SK-N-SH treated with all-trans-retinoic acid at 6 μM for 48 hours (cell line): Measurements from ENCODE around the gene PYM1.

Experiments used
- ATAC-seq: fragments of 200-7000 bp; cut with Tn5 transposase; 3 replicates; pipeline ENCODE4 v1.9.1; 2020; ENCODE audit warnings: mild to moderate bottlenecking, moderate library complexity
- ARNTL ChIP-seq: fragments of 450-650 bp; formaldehyde crosslinking; IDR thresholded peaks from 2 replicates; pipeline ENCODE4 v1.5.0; 2020; ENCODE audit warnings: low read depth, mild to moderate bottlenecking, moderate library complexity, borderline replicate concordance
- BACH2 ChIP-seq: fragments of 250-450 bp; sonication (Bioruptor Pico); IDR thresholded peaks from 2 replicates; pipeline ENCODE4 v1.9.0; 2021; ENCODE audit warnings: mild to moderate bottlenecking, borderline replicate concordance
- CREB5 ChIP-seq: fragments of 250-450 bp; sonication (Bioruptor Pico); IDR thresholded peaks from 2 replicates; pipeline ENCODE4 v1.5.1; 2020; ENCODE audit warnings: low read depth, mild to moderate bottlenecking, moderate library complexity
- CSDC2 ChIP-seq: fragments of 250-450 bp; sonication (Bioruptor Pico); IDR thresholded peaks from 2 replicates; pipeline ENCODE4 v1.5.0; 2020; ENCODE audit warnings: mild to moderate bottlenecking, moderate library complexity
- CSRNP3 ChIP-seq: fragments of 250-450 bp; sonication (Bioruptor Pico); IDR thresholded peaks from 2 replicates; pipeline ENCODE4 v1.5.1; 2021; ENCODE audit warnings: mild to moderate bottlenecking, moderate library complexity
- ESRRG ChIP-seq: fragments of 250-450 bp; sonication (Bioruptor Pico); IDR thresholded peaks from 2 replicates; pipeline ENCODE4 v1.6.1; 2021; ENCODE audit warnings: mild to moderate bottlenecking
- GLIS3 ChIP-seq: fragments of 250-450 bp; sonication (Bioruptor Pico); IDR thresholded peaks from 2 replicates; pipeline ENCODE4 v1.5.0; 2020; ENCODE audit warnings: mild to moderate bottlenecking, moderate library complexity
- ISL1 ChIP-seq: fragments of 250-450 bp; sonication (Bioruptor Pico); IDR thresholded peaks from 2 replicates; pipeline ENCODE4 v2.1.2; 2022; ENCODE audit warnings: mild to moderate bottlenecking, moderate library complexity
- OSR1 ChIP-seq: fragments of 250-450 bp; sonication (Bioruptor Pico); IDR thresholded peaks from 2 replicates; pipeline ENCODE4 v1.8.0; 2022; ENCODE audit warnings: moderate library complexity, mild to moderate bottlenecking, inconsistent platforms
- PATZ1 ChIP-seq: fragments of 250-450 bp; sonication (Bioruptor Pico); IDR thresholded peaks from 2 replicates; pipeline ENCODE4 v1.8.0; 2020; ENCODE audit warnings: mild to moderate bottlenecking, moderate library complexity, borderline replicate concordance
- PPARA ChIP-seq: fragments of 250-450 bp; sonication (Bioruptor Pico); IDR thresholded peaks from 2 replicates; pipeline ENCODE4 v1.5.0; 2020; ENCODE audit warnings: mild to moderate bottlenecking, borderline replicate concordance
- RARB ChIP-seq: fragments of 250-450 bp; sonication (Bioruptor Pico); IDR thresholded peaks from 2 replicates; pipeline ENCODE4 v1.8.0; 2021; ENCODE audit warnings: mild to moderate bottlenecking, moderate library complexity
- SNAI2 ChIP-seq: fragments of 250-450 bp; sonication (Bioruptor Pico); IDR thresholded peaks from 2 replicates; pipeline ENCODE4 v1.5.0; 2020; ENCODE audit warnings: mild to moderate bottlenecking, moderate library complexity
- TCF4 ChIP-seq: fragments of 250-450 bp; sonication (Bioruptor Pico); IDR thresholded peaks from 2 replicates; pipeline ENCODE4 v1.8.0; 2021; ENCODE audit warnings: mild to moderate bottlenecking, moderate library complexity, borderline replicate concordance
- TSHZ2 ChIP-seq: fragments of 250-450 bp; sonication (Bioruptor Pico); IDR thresholded peaks from 2 replicates; pipeline ENCODE4 v1.5.0; 2020; ENCODE audit warnings: mild to moderate bottlenecking, moderate library complexity
- ZC3H10 ChIP-seq: fragments of 250-450 bp; sonication (Bioruptor Pico); IDR thresholded peaks from 2 replicates; pipeline ENCODE4 v1.5.1; 2021; ENCODE audit warnings: mild to moderate bottlenecking, moderate library complexity
- ZFP3 ChIP-seq: fragments of 250-450 bp; sonication (Bioruptor Pico); IDR thresholded peaks from 2 replicates; pipeline ENCODE4 v1.5.0; 2020; ENCODE audit warnings: mild to moderate bottlenecking, moderate library complexity
- ZFP30 ChIP-seq: fragments of 450-650 bp; formaldehyde crosslinking; IDR thresholded peaks from 2 replicates; pipeline ENCODE4 v1.5.0; 2022; ENCODE audit warnings: mild to moderate bottlenecking, moderate library complexity
- ZNF565 ChIP-seq: fragments of 450-650 bp; formaldehyde crosslinking; conservative IDR thresholded peaks from 2 replicates; pipeline ENCODE4 v1.5.0; 2020; ENCODE audit warnings: low read depth, mild to moderate bottlenecking, moderate library complexity
- ZNF70 ChIP-seq: fragments of 450-650 bp; formaldehyde crosslinking; IDR thresholded peaks from 2 replicates; pipeline ENCODE4 v1.5.0; 2020; ENCODE audit warnings: mild to moderate bottlenecking, moderate library complexity
- ZNF8 ChIP-seq: fragments of 450-650 bp; formaldehyde crosslinking; IDR thresholded peaks from 2 replicates; pipeline ENCODE4 v1.5.0; 2020; ENCODE audit warnings: mild to moderate bottlenecking, moderate library complexity

Gene PYM1

GRCh38 chr12:55965240-55965639, 37.5 kb upstream of the PYM1 start:
- TF ChIP-seq TCF4 (CRISPR knock-in tag) (no peak), ISL1 (CRISPR knock-in tag) (no peak), ESRRG (CRISPR knock-in tag) (no peak), RARB (no peak), BACH2 (CRISPR knock-in tag) (no peak), ZNF70 (CRISPR knock-in tag) (no peak), CREB5 (CRISPR knock-in tag) (no peak), ZFP3 (CRISPR knock-in tag) (no peak), PPARA (no peak), ZFP30 (CRISPR knock-in tag) (no peak), CSDC2 (CRISPR knock-in tag) (no peak), ZNF565 (CRISPR knock-in tag) (no peak), TSHZ2 (no peak), GLIS3 (CRISPR knock-in tag) (no peak), SNAI2 (CRISPR knock-in tag) (no peak), PATZ1 (CRISPR knock-in tag) (no peak), ARNTL (CRISPR knock-in tag) (no peak)
- ATAC-seq, result no peak

GRCh38 chr12:55963760-55964159, 36.1 kb upstream of the PYM1 start:
- TF ChIP-seq CREB5 (CRISPR knock-in tag) (no peak), OSR1 (no peak), CSRNP3 (CRISPR knock-in tag) (no peak), ESRRG (CRISPR knock-in tag) (no peak), ZNF70 (CRISPR knock-in tag) (no peak)
- ATAC-seq, result no peak

- TF ChIP-seq TSHZ2 (no peak), ESRRG (CRISPR knock-in tag) (no peak), SNAI2 (CRISPR knock-in tag) (no peak), RARB (no peak), CSRNP3 (CRISPR knock-in tag) (no peak), ARNTL (CRISPR knock-in tag) (no peak), ZNF8 (no peak), GLIS3 (CRISPR knock-in tag) (no peak), ZNF70 (CRISPR knock-in tag) (no peak), ZC3H10 (no peak), PATZ1 (CRISPR knock-in tag) (no peak)
- ATAC-seq, result no peak
These were observed 29.6 kb upstream of the PYM1 start for GRCh38 chr12:55957106-55957859.
